Lower lobe of right lung (tissue), 2 donors: Measurements from ENCODE around the gene PTPRD. TPM values are rescaled to one million over a fixed set of nuclear protein-coding genes. Genes with fewer than 3 reads are reported as not detected.
A peak's percentile ranks its signal among the peaks of the same experiment; 100 is the strongest.

Experiments used
- ATAC-seq, 2 donors: fragments of 200-7000 bp; cut with Tn5 transposase; one replicate each; pipeline ENCODE4 v1.9.1; 2020 to 2022; ENCODE audit warnings: mild to moderate bottlenecking in 2 of 2, moderate library complexity in 2 of 2
- DNase-seq: peaks from one replicate; pipeline ENCODE4 v3.0.0-alpha.2; 2020
- H3K27ac ChIP-seq: fragments of 200-600 bp; one replicate; pipeline ENCODE4 v1.8.0; 2022
- H3K27me3 ChIP-seq: fragments of 200-600 bp; one replicate; pipeline ENCODE4 v1.8.0; 2022; ENCODE audit warnings: low read depth
- H3K36me3 ChIP-seq: fragments of 200-600 bp; one replicate; pipeline ENCODE4 v1.8.0; 2022; ENCODE audit warnings: mild to moderate bottlenecking
- H3K4me1 ChIP-seq: fragments of 200-600 bp; one replicate; pipeline ENCODE4 v1.8.0; 2022
- H3K4me3 ChIP-seq: fragments of 200-600 bp; one replicate; pipeline ENCODE4 v1.8.0; 2022; ENCODE audit warnings: mild to moderate bottlenecking
- H3K9me3 ChIP-seq: fragments of 200-600 bp; one replicate; pipeline ENCODE4 v1.8.0; 2022
- CTCF ChIP-seq: fragments of 200-600 bp; IDR thresholded peaks from one replicate; pipeline ENCODE4 v1.8.0; 2022; ENCODE audit warnings: antibody characterized with exemption, mild to moderate bottlenecking
- intact Hi-C: fragments of 100-400 bp; cut with DNase I; formaldehyde crosslinking; loops from one replicate; pipeline ENCODE4 v1.11.0; 2022
- long read RNA-seq: library from polyadenylated mRNA; unstranded; transcript quantifications from one replicate; pipeline ENCODE4 v2.0.0, GENCODE V29; 2021
- total RNA-seq: library from RNA; stranded (reverse); fragmentation: NEBNext Ultra II Directional; extraction: Animal tissue kit (Norgen Biotek cat#: 25700); gene quantifications from one replicate; pipeline ENCODE4 v1.2.1, GENCODE V29; 2021
- donor health status: DM: no; HTN: yes; CAD: no; lungs with severe emphysema.

PTPRD gene
- total RNA-seq, result 17.2 TPM
- long read RNA-seq, partial matches to known transcripts, result 1 of 6 reads
- long read RNA-seq, other reads (novel, unspliced or antisense), result 5 of 6 reads

GRCh38 chr9:10612641-10613398 is at the start of gene PTPRD:
Gene PTPRD (minus strand): TSS chr9:10613002.
- intact Hi-C loops, result no loop called here
- ATAC-seq (peak; percentile 90), DNase-seq (peak; percentile 74)
- peak within 1 kb of the TSS; percentile 49 for H3K4me3 ChIP-seq
- no peaks in the 10 kb centered on the region for H3K9me3 ChIP-seq
- H3K36me3 ChIP-seq, result no peaks in the 10 kb centered on the region
- no peak within 1 kb of the TSS for H3K27ac ChIP-seq
- H3K27me3 ChIP-seq, result peaks cover 21% of the 10 kb centered on the region
- no peaks in the 10 kb centered on the region for H3K4me1 ChIP-seq
- TF ChIP-seq CTCF, result peak; percentile 11

- Histone ChIP-seq H3K27me3 (no peaks in the 10 kb centered on the region), H3K9me3 (no peaks in the 10 kb centered on the region), H3K36me3 (no peaks in the 10 kb centered on the region), H3K4me1 (no peaks in the 10 kb centered on the region), H3K4me3 (no peak overlapping the region), H3K27ac (no peak overlapping the region)
- DNase-seq (no peak), ATAC-seq (no peak)
- intact Hi-C loops, result no loop called here
- TF ChIP-seq CTCF, result no peak
These were observed 49.2 kb upstream of the PTPRD start for GRCh38 chr9:10661994-10662393.

- Histone ChIP-seq H3K27me3 (no peaks in the 10 kb centered on the region), H3K9me3 (no peaks in the 10 kb centered on the region), H3K36me3 (no peaks in the 10 kb centered on the region), H3K4me3 (no peak overlapping the region), H3K27ac (no peak overlapping the region), H3K4me1 (no peaks in the 10 kb centered on the region)
- no peak for DNase-seq
- no peak for ATAC-seq
- no peak for TF ChIP-seq CTCF
- intact Hi-C loops, result no loop called here
These were observed 48.6 kb upstream of the PTPRD start for GRCh38 chr9:10661376-10661775.

GRCh38 chr9:10651012-10651411 is 38.2 kb upstream of the PTPRD start:
- ATAC-seq (peak in 1 of 2 donors; percentile 21), DNase-seq (no peak)
- Histone ChIP-seq H3K4me3 (no peak overlapping the region), H3K27ac (no peak overlapping the region), H3K27me3 (no peaks in the 10 kb centered on the region), H3K36me3 (no peaks in the 10 kb centered on the region), H3K4me1 (no peaks in the 10 kb centered on the region), H3K9me3 (peaks cover 11% of the 10 kb centered on the region)
- no peak for TF ChIP-seq CTCF
- intact Hi-C loops, result no loop called here

GRCh38 chr9:10649076-10649475 is 36.3 kb upstream of the PTPRD start:
- TF ChIP-seq CTCF, result no peak
- Histone ChIP-seq H3K9me3 (peaks cover 7% of the 10 kb centered on the region), H3K36me3 (no peaks in the 10 kb centered on the region), H3K4me1 (no peaks in the 10 kb centered on the region), H3K27me3 (no peaks in the 10 kb centered on the region), H3K27ac (no peak overlapping the region), H3K4me3 (no peak overlapping the region)
- ATAC-seq (no peak), DNase-seq (no peak)
- intact Hi-C loops, result no loop called here
